Small intestine (tissue), 7 donors: ENCODE results near the gene KLK8. TPM values are rescaled to one million over a fixed set of nuclear protein-coding genes. Genes with fewer than 3 reads are reported as not detected.

Source experiments
- DNase-seq, 2 donors: peaks; one replicate each; pipeline versions ENCODE4 v3.0.0 to v3.0.0-alpha.2; 2013
- FAIRE-seq: peaks from 2 replicates; lab custom pipeline; 2012; peaks lifted over from hg19 to GRCh38; lab: Jason Lieb, UNC
- H3K27ac ChIP-seq, 3 donors: one replicate each; pipeline ENCODE4 v1.5.1; 2013; ENCODE audit warnings: low read length in 2 of 3, mild to moderate bottlenecking in 2 of 3, control low read depth in 1 of 3, inconsistent platforms in 1 of 3, low read depth in 1 of 3, moderate library complexity in 1 of 3
- H3K27me3 ChIP-seq, 3 donors: one replicate each; pipeline ENCODE4 v1.6.1; 2013; ENCODE audit warnings: low read length in 3 of 3, inconsistent platforms in 1 of 3; ENCODE audit not compliant: control insufficient read depth in 3 of 3, insufficient read depth in 3 of 3
- H3K36me3 ChIP-seq, 3 donors: one replicate each; pipeline ENCODE4 v1.6.1; 2013; ENCODE audit warnings: low read length in 3 of 3, inconsistent platforms in 1 of 3, low read depth in 1 of 3, mild to moderate bottlenecking in 1 of 3, moderate library complexity in 1 of 3; ENCODE audit not compliant: control insufficient read depth in 3 of 3, insufficient read depth in 2 of 3
- H3K4me1 ChIP-seq, 3 donors: one replicate each; pipeline ENCODE4 v1.6.1; 2013; ENCODE audit warnings: low read length in 2 of 3, inconsistent platforms in 1 of 3, low read depth in 1 of 3, mild to moderate bottlenecking in 1 of 3, moderate library complexity in 1 of 3; ENCODE audit not compliant: control insufficient read depth in 3 of 3, insufficient read depth in 2 of 3
- H3K4me3 ChIP-seq, 3 donors: one replicate each; pipeline ENCODE4 v1.5.1; 2013; ENCODE audit warnings: low read length in 3 of 3, control low read depth in 1 of 3, inconsistent platforms in 1 of 3, low read depth in 1 of 3, mild to moderate bottlenecking in 1 of 3, moderate library complexity in 1 of 3
- H3K9me3 ChIP-seq, 2 donors: one replicate each; pipeline ENCODE4 v1.6.1; 2013; ENCODE audit warnings: low read depth in 1 of 2, low read length in 1 of 2; ENCODE audit not compliant: control insufficient read depth in 2 of 2, insufficient read depth in 1 of 2
- WGBS, 3 donors: extraction: QIAGEN DNeasy Blood & Tissue Kit; methylation state at CpG; one replicate each; pipeline ENCODE4 v1.1.7; 2013; 5-methylcytosine and 5-hydroxymethylcytosine counted together
- polyA plus RNA-seq, 4 donors: library from polyadenylated mRNA; stranded (reverse) in 3 of 4; unstranded in 1 of 4; fragments of 200-250 nt in 3 of 4; fragments of 120-200 nt in 1 of 4; gene quantifications; one replicate each; pipeline versions ENCODE4 v1.2.1 to v1.2.3, GENCODE V29; 2013
- donor health status: healthy with polysubstance abuse.
- donor health status: control.
- donor health status: control.
- donor health status: Bipolar disorder and iron deficiency.
- donor health status: healthy.

KLK8 gene
- polyA plus RNA-seq, 4 donors = 0.12 TPM; not detected in 3

DNA sequence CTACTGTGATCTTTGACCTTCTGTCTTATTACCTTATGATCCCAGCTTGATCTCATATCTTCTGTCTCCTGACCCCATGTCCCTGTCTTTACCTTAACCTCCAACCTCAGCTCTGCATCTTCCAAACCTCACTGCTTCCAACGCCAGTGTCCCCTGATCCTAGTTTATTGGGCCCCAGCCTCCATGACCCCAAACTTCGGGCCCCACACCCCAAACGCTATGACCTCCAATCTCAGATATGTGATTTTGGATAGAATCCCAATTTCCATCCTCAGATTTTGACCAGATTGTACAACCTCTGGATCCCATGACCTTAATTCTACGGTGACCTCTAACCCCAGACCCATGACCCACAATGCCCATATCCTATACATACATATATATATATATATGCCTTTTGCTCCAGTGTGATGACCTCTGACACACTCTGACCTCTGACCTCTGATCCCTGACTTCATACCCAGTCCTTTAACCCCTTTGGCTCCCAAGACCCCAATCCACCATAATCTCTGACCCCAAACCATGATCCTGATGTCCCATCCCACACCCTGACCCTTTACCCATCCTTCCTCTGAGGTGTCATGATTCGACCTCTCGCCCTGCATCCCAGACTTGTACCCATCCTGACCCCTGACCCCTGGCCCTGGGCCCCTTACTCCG is 29.9 kb upstream of the KLK8 start:
- 69 to 87% (median 72%) methylated on average over 7 of the region's 7 CpGs for WGBS, 3 donors
- H3K27ac ChIP-seq = no peak overlapping the region
- peaks cover 0 to 8% (median 0%) of the 10 kb centered on the region in 3 donors for H3K27me3 ChIP-seq
- DNase-seq (no peak), FAIRE-seq (no peak)
- H3K36me3 ChIP-seq = no peaks in the 10 kb centered on the region
- H3K4me3 ChIP-seq = no peak overlapping the region
- H3K9me3 ChIP-seq = no peaks in the 10 kb centered on the region
- H3K4me1 ChIP-seq = no peaks in the 10 kb centered on the region

DNA sequence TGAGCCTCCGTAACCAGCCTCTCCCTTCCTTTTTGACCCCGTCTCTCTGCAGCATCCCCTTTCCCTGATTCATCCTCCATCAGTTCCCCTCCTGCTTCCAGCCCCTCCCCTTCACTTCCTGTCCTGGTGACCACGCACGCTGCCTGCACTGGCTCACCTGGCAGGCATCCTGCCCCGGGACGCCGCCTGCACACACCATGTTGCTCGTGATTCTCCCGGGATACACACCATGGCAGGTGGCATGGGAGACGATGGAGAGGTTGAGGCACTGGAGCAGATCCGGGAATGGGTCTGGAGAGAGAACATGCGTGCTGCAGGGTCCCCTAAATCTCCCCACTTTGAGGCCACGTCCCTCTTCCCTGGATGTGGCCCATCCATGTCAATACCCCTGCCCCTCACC is 29.2 kb upstream of the KLK8 start:
- Histone ChIP-seq H3K4me3 (no peak overlapping the region), H3K27ac (no peak overlapping the region), H3K36me3 (no peaks in the 10 kb centered on the region), H3K4me1 (no peaks in the 10 kb centered on the region), H3K27me3 (peaks cover 0 to 8% (median 0%) of the 10 kb centered on the region in 3 donors), H3K9me3 (no peaks in the 10 kb centered on the region)
- 75 to 81% (median 78%) methylated on average over 13 of the region's 13 CpGs for WGBS, 3 donors
- DNase-seq (no peak), FAIRE-seq (no peak)

DNA sequence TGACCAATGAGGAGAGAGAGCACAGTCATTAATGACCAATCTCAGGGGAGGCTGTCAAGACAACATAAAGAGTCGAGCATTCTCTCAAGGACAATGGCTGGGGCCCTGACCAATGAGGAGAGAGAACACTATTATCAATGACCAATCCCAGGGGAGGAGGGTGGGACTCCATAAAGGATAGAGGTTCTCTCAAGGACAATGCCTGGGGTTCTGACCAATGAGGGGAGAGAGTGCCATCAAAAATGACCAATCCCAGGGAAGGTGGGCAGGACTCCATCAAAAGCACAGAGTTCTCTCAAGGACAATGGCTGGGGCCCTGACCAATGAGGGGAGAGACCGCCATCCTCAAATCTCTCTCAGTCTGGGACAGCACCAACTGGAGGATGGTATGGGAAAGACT is 28.3 kb upstream of the KLK8 start:
- 62 to 83% (median 64%) methylated on average over 2 of the region's 2 CpGs for WGBS, 3 donors
- H3K4me1 ChIP-seq = no peaks in the 10 kb centered on the region
- H3K27me3 ChIP-seq = peaks cover 0 to 10% (median 0%) of the 10 kb centered on the region in 3 donors
- no peaks in the 10 kb centered on the region for H3K9me3 ChIP-seq
- no peak overlapping the region for H3K4me3 ChIP-seq
- H3K27ac ChIP-seq = no peak overlapping the region
- FAIRE-seq (no peak), DNase-seq (no peak)
- H3K36me3 ChIP-seq = no peaks in the 10 kb centered on the region

DNA sequence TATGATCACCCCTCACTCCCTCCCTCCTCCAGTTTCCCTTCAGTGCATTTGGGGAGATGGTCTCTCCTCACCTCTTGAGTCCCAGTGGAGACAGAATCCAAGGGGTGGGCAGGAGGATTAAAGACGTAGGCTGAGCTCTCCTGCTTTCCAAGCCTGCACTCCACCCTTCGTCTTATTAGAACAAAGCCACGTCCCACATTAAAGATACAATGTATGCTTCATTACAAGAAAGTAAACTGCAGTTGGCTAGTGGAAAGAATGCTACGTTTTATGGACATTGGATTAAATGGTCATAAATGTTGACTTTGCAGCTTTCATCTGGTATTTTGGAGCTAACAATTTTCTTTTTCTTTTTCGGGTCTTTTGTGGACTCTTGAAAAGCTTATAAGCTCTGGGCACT is 26.5 kb upstream of the KLK8 start:
- Histone ChIP-seq H3K27ac (no peak overlapping the region), H3K27me3 (peaks cover 0 to 10% (median 0%) of the 10 kb centered on the region in 3 donors), H3K4me1 (no peaks in the 10 kb centered on the region), H3K4me3 (no peak overlapping the region), H3K9me3 (no peaks in the 10 kb centered on the region), H3K36me3 (no peaks in the 10 kb centered on the region)
- WGBS, 3 donors = 41 to 62% (median 56%) methylated on average over 5 of the region's 5 CpGs
- DNase-seq (no peak), FAIRE-seq (no peak)

DNA sequence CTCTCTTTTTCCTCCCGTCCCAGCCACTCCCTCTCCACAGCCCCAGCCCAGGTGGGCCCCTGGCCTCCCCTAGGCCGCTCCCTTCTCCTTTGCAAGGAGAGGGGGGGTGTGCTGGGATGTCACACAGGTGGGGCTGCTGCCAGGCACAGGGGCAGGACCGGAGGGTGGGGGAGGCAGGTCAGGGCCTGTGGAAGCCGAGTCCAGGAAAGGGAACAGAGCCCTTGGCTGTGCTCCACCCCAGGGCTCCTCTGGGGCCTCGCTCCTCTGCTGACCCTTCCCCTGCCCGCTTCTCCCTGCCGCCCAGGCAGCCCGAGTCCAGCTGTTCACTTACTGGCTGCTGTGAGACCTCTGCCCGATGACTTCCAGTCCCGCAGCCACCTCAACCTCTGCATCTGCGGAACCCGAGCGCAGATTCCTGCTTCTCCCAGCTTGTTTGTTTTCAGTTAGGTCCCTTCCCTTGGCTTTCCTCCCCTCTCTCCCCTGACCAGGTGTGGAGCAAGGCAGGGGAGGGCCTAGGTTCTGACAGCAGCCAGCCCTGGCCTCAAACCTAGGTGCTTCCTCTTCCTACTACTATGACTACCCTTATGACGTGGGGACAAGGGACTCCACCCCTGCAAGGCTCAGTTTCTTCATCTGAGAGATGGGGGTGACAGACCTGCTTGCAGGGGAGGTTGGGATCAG is 25.9 kb upstream of the KLK8 start:
- no peak for FAIRE-seq
- no peak for DNase-seq
- Histone ChIP-seq H3K27me3 (peaks cover 0 to 10% (median 0%) of the 10 kb centered on the region in 3 donors), H3K4me1 (no peaks in the 10 kb centered on the region), H3K27ac (no peak overlapping the region), H3K9me3 (no peaks in the 10 kb centered on the region), H3K36me3 (no peaks in the 10 kb centered on the region), H3K4me3 (no peak overlapping the region)
- 17 to 35% (median 27%) methylated on average over 12 to 14 of the region's 14 CpGs for WGBS, 3 donors

DNA sequence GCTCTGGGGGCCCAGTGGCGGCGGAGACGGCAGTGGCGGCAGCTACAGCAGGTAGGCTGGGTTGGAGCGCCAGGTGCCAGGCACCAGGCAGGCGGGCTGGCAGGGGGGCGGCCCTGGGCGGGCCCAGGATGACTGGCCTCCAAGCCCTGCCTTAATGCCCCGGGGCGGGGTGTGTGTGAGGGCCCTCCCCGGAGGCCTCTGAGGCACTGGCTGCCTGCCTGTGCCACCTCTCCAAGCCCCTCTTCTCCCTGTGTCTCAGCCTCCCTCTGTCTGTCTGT is 25.1 kb upstream of the KLK8 start, which contains the start of gene KLK11:
Gene KLK11, minus strand, starts transcription at position 63 of the 278 bp plus-strand sequence. CDS start 985 bp downstream, outside the sequence.
- FAIRE-seq = no peak
- DNase-seq = no peak
- WGBS, 3 donors = 13 to 79% (median 45%) methylated on average over 3 to 11 of the region's 11 CpGs

DNA sequence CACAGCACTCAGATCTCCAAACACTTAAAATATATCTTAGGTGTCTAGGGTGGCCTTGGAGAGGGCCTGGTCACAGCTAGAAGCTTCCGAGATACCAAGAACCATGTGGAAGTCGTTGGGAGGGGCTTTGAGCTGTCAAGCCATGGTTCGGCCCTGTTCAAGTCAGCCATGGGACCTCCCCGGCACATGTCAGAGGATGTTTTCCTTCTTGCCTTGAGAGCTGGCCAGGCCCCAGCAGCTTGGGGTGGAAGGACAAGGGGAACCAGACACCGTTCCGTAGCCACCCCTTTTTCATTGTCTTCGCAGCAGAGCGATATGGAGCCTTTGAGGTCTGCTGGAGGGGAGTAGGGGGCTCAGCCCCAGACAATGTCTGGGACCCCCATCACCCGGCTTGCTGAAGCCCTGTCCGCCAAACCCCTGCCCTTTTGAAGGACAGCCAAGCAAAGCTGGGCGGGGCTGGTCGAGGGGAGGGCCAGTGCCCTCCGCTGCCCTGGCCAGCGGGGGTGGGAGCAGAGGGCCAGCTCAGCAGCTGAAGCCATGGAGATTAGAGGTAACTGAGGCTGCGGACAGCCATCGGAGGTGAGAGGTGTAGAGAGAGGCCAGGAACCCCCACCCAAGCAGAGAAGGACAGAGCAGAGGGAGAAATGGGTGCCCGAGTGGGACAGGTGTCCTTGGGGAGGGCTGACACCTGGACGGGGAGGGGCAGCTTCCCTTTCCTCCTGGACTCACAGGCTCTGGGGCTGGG is 24.6 kb upstream of the KLK8 start:
- FAIRE-seq = no peak
- Histone ChIP-seq H3K4me1 (no peaks in the 10 kb centered on the region), H3K36me3 (no peaks in the 10 kb centered on the region), H3K27me3 (peaks cover 0 to 10% (median 0%) of the 10 kb centered on the region in 3 donors), H3K4me3 (no peak overlapping the region), H3K27ac (no peak overlapping the region), H3K9me3 (no peaks in the 10 kb centered on the region)
- no peak for DNase-seq
- 42 to 56% (median 42%) methylated on average over 15 to 18 of the region's 18 CpGs for WGBS, 3 donors

More for the DNA sequence above, 25.1 kb upstream of the KLK8 start, which contains the start of gene KLK11:
- H3K27ac ChIP-seq = no peak within 1 kb of the TSS
- no peaks in the 10 kb centered on the region for H3K4me1 ChIP-seq
- H3K9me3 ChIP-seq = no peaks in the 10 kb centered on the region
- H3K27me3 ChIP-seq = peaks cover 0 to 10% (median 0%) of the 10 kb centered on the region in 3 donors
- no peaks in the 10 kb centered on the region for H3K36me3 ChIP-seq
- no peak within 1 kb of the TSS for H3K4me3 ChIP-seq

DNA sequence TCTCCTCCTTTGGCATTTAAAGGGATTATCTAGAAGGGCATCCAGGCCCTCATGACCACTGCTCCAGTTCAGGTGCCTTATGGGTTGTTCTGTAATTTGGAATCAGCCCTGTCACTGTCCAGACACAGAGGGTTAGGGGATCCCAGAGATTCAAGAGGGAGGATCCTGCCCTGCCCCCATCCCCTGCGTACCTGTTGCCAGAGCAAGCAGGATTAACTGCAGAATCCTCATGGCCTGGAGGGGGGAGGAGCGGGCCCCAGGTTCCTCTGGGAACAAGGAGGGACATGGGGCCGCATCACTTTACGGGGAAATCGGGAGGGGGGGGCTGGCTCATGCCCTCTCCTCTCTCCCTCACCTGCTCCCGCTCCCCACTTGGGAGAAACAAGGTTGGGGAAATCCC is 24.0 kb upstream of the KLK8 start:
- Histone ChIP-seq H3K9me3 (no peaks in the 10 kb centered on the region), H3K4me3 (no peak overlapping the region), H3K36me3 (no peaks in the 10 kb centered on the region), H3K27me3 (peaks cover 0 to 13% (median 0%) of the 10 kb centered on the region in 3 donors), H3K4me1 (no peaks in the 10 kb centered on the region), H3K27ac (no peak overlapping the region)
- DNase-seq (no peak), FAIRE-seq (no peak)
- 63 to 84% (median 67%) methylated on average over 5 to 6 of the region's 6 CpGs for WGBS, 3 donors
